GM12878 (cell line): ENCODE measurements around the gene COL1A2. TPM values are rescaled to one million over a fixed set of nuclear protein-coding genes. Genes with fewer than 3 reads are reported as not detected.

ENCODE experiments used
- ATAC-seq: fragments of 200-7000 bp; cut with Tn5 transposase; 3 replicates; pipeline ENCODE4 v1.9.1; 2020; ENCODE audit warnings: mild to moderate bottlenecking, moderate library complexity
- BruUV-seq: library from RNA; stranded (reverse); fragments of 400-500 nt; replicated peaks from 2 replicates; lab custom pipeline; 2021; lab: Mats Ljungman, UMichigan
- CTCF ChIA-PET: fragments of 300-600 bp; sonication (Branson Sonifier 250); formaldehyde crosslinking; extraction: SDS; loops from one replicate; lab custom pipeline; 2021; ENCODE audit warnings: inconsistent platforms; lab: Yijun Ruan, JAX
- POLR2A ChIA-PET: fragments of 350-600 bp; formaldehyde crosslinking; extraction: SDS; loops from one replicate; lab custom pipeline; 2021; ENCODE audit warnings: inconsistent platforms; lab: Charles Lee
- RAD21 ChIA-PET: fragments of 300-600 bp; sonication (Branson Sonifier 250); formaldehyde crosslinking; loops from one replicate; lab custom pipeline; 2023; ENCODE audit warnings: antibody characterized with exemption; ENCODE audit not compliant: unreplicated experiment; lab: Charles Lee
- SMC1A ChIA-PET: fragments of 300-600 bp; sonication (Branson Sonifier 250); formaldehyde crosslinking; loops from one replicate; lab custom pipeline; 2023; ENCODE audit not compliant: unreplicated experiment, uncharacterized antibody; lab: Charles Lee
- DNase-seq: peaks from one replicate; pipeline ENCODE4 v3.0.0-alpha.2; 2011; ENCODE audit warnings: low read depth, low spot score
- FAIRE-seq: peaks from 3 replicates; lab custom pipeline; 2011; peaks lifted over from hg19 to GRCh38; lab: Jason Lieb, UNC
- H2AFZ ChIP-seq: 2 replicates; pipeline ENCODE4 v1.6.0; 2011; ENCODE audit warnings: low read depth, low read length, control low read depth; ENCODE audit not compliant: control insufficient read depth
- H3K27ac ChIP-seq: 2 replicates; pipeline ENCODE4 v1.5.1; 2011; ENCODE audit warnings: control low read depth; ENCODE audit not compliant: control insufficient read depth, insufficient read depth
- H3K27me3 ChIP-seq, 2 experiments: replicated peaks in 1 of 2; 2 replicates each; pipeline versions ENCODE4 v1.6.0 to v1.6.1; 2011; ENCODE audit warnings: low read length in 1 of 2; ENCODE audit not compliant: control insufficient read depth in 2 of 2, insufficient read depth in 2 of 2
- H3K36me3 ChIP-seq, 2 experiments: 2 replicates each; pipeline ENCODE4 v1.5.1; 2011; ENCODE audit warnings: low read length in 1 of 2; ENCODE audit not compliant: control insufficient read depth in 2 of 2, insufficient read depth in 2 of 2
- H3K4me1 ChIP-seq: 2 replicates; pipeline ENCODE4 v1.6.1; 2011; ENCODE audit warnings: mild to moderate bottlenecking, low read length, moderate library complexity, mixed read lengths; ENCODE audit not compliant: control insufficient read depth, insufficient read depth
- H3K4me2 ChIP-seq: 2 replicates; pipeline ENCODE4 v1.6.0; 2011; ENCODE audit warnings: control low read depth; ENCODE audit not compliant: control insufficient read depth, insufficient read depth
- H3K4me3 ChIP-seq: fragments of 200-600 bp; sonication (generic); 2 replicates; pipeline ENCODE4 v1.5.1; 2016
- H3K79me2 ChIP-seq: 2 replicates; pipeline ENCODE4 v1.6.0; 2011; ENCODE audit warnings: low read length; ENCODE audit not compliant: control insufficient read depth, insufficient read depth
- H3K9ac ChIP-seq: 2 replicates; pipeline ENCODE4 v1.8.0; 2011; ENCODE audit warnings: low read length, control low read depth, mixed read lengths; ENCODE audit not compliant: control insufficient read depth, insufficient read depth
- H3K9me3 ChIP-seq: replicated peaks from 3 replicates; pipeline ENCODE4 v1.5.1; 2011; ENCODE audit warnings: mild to moderate bottlenecking, low read length; ENCODE audit not compliant: control insufficient read depth, insufficient read depth
- H4K20me1 ChIP-seq: 2 replicates; pipeline ENCODE4 v1.6.0; 2011; ENCODE audit not compliant: control insufficient read depth, insufficient read depth
- CBX5 ChIP-seq: sonication (generic); IDR thresholded peaks from 2 replicates; pipeline ENCODE4 v1.6.1; 2016; ENCODE audit warnings: low read depth, moderate library complexity, mild to moderate bottlenecking, inconsistent platforms
- CHD4 ChIP-seq: fragments of 200-600 bp; sonication (generic); IDR thresholded peaks from 2 replicates; pipeline ENCODE4 v1.6.1; 2016; ENCODE audit warnings: mild to moderate bottlenecking
- DPF2 ChIP-seq: fragments of 450-650 bp; IDR thresholded peaks from 2 replicates; pipeline ENCODE4 v1.6.1; 2017; ENCODE audit warnings: mild to moderate bottlenecking
- E4F1 ChIP-seq: fragments of 450-650 bp; IDR thresholded peaks from 2 replicates; pipeline ENCODE4 v1.6.1; 2018; ENCODE audit warnings: borderline replicate concordance, mild to moderate bottlenecking; ENCODE audit not compliant: partially characterized antibody
- HDAC6 ChIP-seq: fragments of 200-600 bp; sonication (generic); IDR thresholded peaks from one replicate; pipeline ENCODE4 v1.8.0; 2017; ENCODE audit warnings: antibody characterized with exemption; ENCODE audit not compliant: unreplicated experiment
- HSF1 ChIP-seq: fragments of 150-350 bp; IDR thresholded peaks from 2 replicates; pipeline ENCODE4 v1.6.1; 2014; ENCODE audit warnings: mild to moderate bottlenecking, low read depth, low read length
- JUNB ChIP-seq: IDR thresholded peaks from 2 replicates; pipeline ENCODE4 v1.6.1; 2016; ENCODE audit warnings: antibody characterized with exemption, mild to moderate bottlenecking
- MYB ChIP-seq: fragments of 150-350 bp; IDR thresholded peaks from 2 replicates; pipeline ENCODE4 v1.6.1; 2014; ENCODE audit warnings: mild to moderate bottlenecking, low read depth, low read length, borderline replicate concordance
- MYC ChIP-seq: IDR thresholded peaks from 2 replicates; pipeline ENCODE4 v1.6.1; 2011; ENCODE audit warnings: mild to moderate bottlenecking, low read length, moderate library complexity, inconsistent platforms; ENCODE audit not compliant: insufficient read depth, insufficient replicate concordance, insufficient read length, severe bottlenecking
- PML ChIP-seq: IDR thresholded peaks from 2 replicates; pipeline ENCODE4 v1.6.1; 2012; ENCODE audit warnings: low read length, inconsistent platforms
- RUNX3 ChIP-seq: IDR thresholded peaks from 2 replicates; pipeline ENCODE4 v1.6.1; 2012; ENCODE audit warnings: low read length, inconsistent platforms
- SMAD1 ChIP-seq: fragments of 450-650 bp; IDR thresholded peaks from 2 replicates; pipeline ENCODE4 v1.6.1; 2018; ENCODE audit warnings: mild to moderate bottlenecking, low read depth; ENCODE audit not compliant: partially characterized antibody
- SP1 ChIP-seq: IDR thresholded peaks from one replicate; pipeline ENCODE4 v1.6.1; 2011; ENCODE audit warnings: low read depth, low read length
- ZBTB11 ChIP-seq: fragments of 450-650 bp; formaldehyde crosslinking; IDR thresholded peaks from 2 replicates; pipeline ENCODE4 v1.5.0; 2022; ENCODE audit warnings: mild to moderate bottlenecking, missing genetic modification characterization
- ZBTB33 ChIP-seq: fragments of 450-650 bp; IDR thresholded peaks from 2 replicates; pipeline ENCODE4 v1.6.1; 2017; ENCODE audit warnings: mild to moderate bottlenecking
- WGBS: methylation state at CpG from one replicate; pipeline ENCODE4 v1.1.6; 2016; ENCODE audit warnings: low lambda C conversion rate; ENCODE audit not compliant: insufficient replicate concordance, insufficient coverage; ENCODE audit errors: missing lambda C conversion rate; 5-methylcytosine and 5-hydroxymethylcytosine counted together
- in situ Hi-C: fragments of 300-500 bp; cut with MboI; formaldehyde crosslinking; loops from 9 replicates; pipeline ENCODE4 v1.14.3; 2018; ENCODE audit warnings: mixed read lengths
- intact Hi-C: fragments of 100-400 bp; cut with micrococcal nuclease; formaldehyde crosslinking; loops from one replicate; pipeline ENCODE4 v1.14.2; 2022; ENCODE audit not compliant: unreplicated experiment
- polyA plus RNA-seq, 11 experiments: library from polyadenylated mRNA; depleted of rRNA in 4 of 11; unstranded in 6 of 11; stranded (reverse) in 5 of 11; fragments of >200 nt; fragmentation: Nextera tagmentation in 4 of 11; fragmentation: Illumina TruSeq in 1 of 11; extraction: Ambion mirVana in 4 of 11; extraction: Trizol in 1 of 11; gene quantifications; 1 replicate in 1 of 11; 2 replicates in 10 of 11; pipeline versions ENCODE4 v1.2.1 to v1.2.3, GENCODE V29; 2011 to 2016; ENCODE audit warnings: inconsistent platforms in 2 of 11, missing spikeins in 2 of 11, low read depth in 1 of 11
- total RNA-seq, 4 experiments: library from RNA; depleted of rRNA in 3 of 4; stranded (reverse); fragments of >200 nt in 3 of 4; fragmentation: Illumina TruSeq in 1 of 4; extraction: Trizol in 1 of 4; gene quantifications; 2 replicates each; pipeline versions ENCODE4 v1.2.1 to v1.2.3, GENCODE V29; 2013 to 2021

The COL1A2 gene
- total and polyA plus RNA-seq, 10 of the 15 experiments (the other 5 are each of a cell fraction or from before 2014, with no cell fraction given), result 0.03 to 2.5 (median 0.76) TPM; not detected in 4

- ATAC-seq (no peak), FAIRE-seq (no peak), DNase-seq (no peak)
- intact Hi-C loops, result no loop called here
- no TSS peak for BruUV-seq
- H3K9ac ChIP-seq, result no peak overlapping the region
- ChIA-PET POLR2A (no interaction called here), RAD21 (no interaction called here), CTCF (interaction anchor here (0.9 to 1.1 kb wide), 2 partner anchors 16 to 23 kb away, joined by 3 to 5 read pairs; no protein-coding TSS in a partner anchor), SMC1A (interaction anchor here (1.4 kb wide), 1 partner anchor 15 kb away, joined by 3 read pairs; no protein-coding TSS in a partner anchor)
- 0% methylated on average over 1 of the region's 1 CpG for WGBS
- H3K27ac ChIP-seq, result no peak overlapping the region
- no peaks in the 10 kb centered on the region for H4K20me1 ChIP-seq
- no peak overlapping the region for H2AFZ ChIP-seq
- H3K9me3 ChIP-seq, result no peaks in the 10 kb centered on the region
- in situ Hi-C loops, result no loop called here
- H3K36me3 ChIP-seq, result no peaks in the 10 kb centered on the region
- H3K4me3 ChIP-seq, result no peak overlapping the region
- H3K79me2 ChIP-seq, result no peaks in the 10 kb centered on the region
- no peak overlapping the region for H3K4me2 ChIP-seq
- H3K4me1 ChIP-seq, result no peaks in the 10 kb centered on the region
- no peaks in the 10 kb centered on the region for H3K27me3 ChIP-seq
- TF ChIP-seq CHD4 (no peak), PML (no peak), JUNB (peak; percentile 61), CBX5 (no peak), HDAC6 (no peak), E4F1 (no peak), MYB (no peak), RUNX3 (peak; percentile 64; the same call in 1 of the 2 replicates), DPF2 (no peak), SP1 (no peak), SMAD1 (no peak), ZBTB11 (no peak), HSF1 (no peak), MYC (no peak), ZBTB33 (no peak)
Observed at GRCh38 chr7:94472608-94473007, 77.9 kb downstream of the COL1A2 start.
